HAP-1 (cell line): ENCODE measurements around the gene CAAP1.

ENCODE experiments used
- DNase-seq, 2 experiments: peaks; one replicate each; pipeline ENCODE4 v3.0.0-alpha.2; 2016 to 2020; ENCODE audit warnings: low spot score in 2 of 2
- H3K27me3 ChIP-seq: fragments of 250-450 bp; sonication (Bioruptor Pico); 2 replicates; pipeline ENCODE4 v1.5.1; 2020; ENCODE audit warnings: low read depth, mild to moderate bottlenecking, moderate library complexity
- H3K36me3 ChIP-seq: fragments of 250-450 bp; sonication (Bioruptor Pico); replicated peaks from 2 replicates; pipeline ENCODE4 v1.5.1; 2020; ENCODE audit warnings: mild to moderate bottlenecking
- H3K4me1 ChIP-seq: fragments of 250-450 bp; sonication (Bioruptor Pico); 2 replicates; pipeline ENCODE4 v1.5.1; 2020; ENCODE audit warnings: mild to moderate bottlenecking
- H3K4me3 ChIP-seq: fragments of 250-450 bp; sonication (Bioruptor Pico); 2 replicates; pipeline ENCODE4 v1.5.1; 2020; ENCODE audit warnings: mild to moderate bottlenecking, moderate library complexity
- H3K9me3 ChIP-seq: fragments of 250-450 bp; sonication (Bioruptor Pico); 2 replicates; pipeline ENCODE4 v1.5.1; 2020; ENCODE audit warnings: mild to moderate bottlenecking, moderate library complexity
- in situ Hi-C: fragments of 300-500 bp; cut with MboI; formaldehyde crosslinking; loops from 3 replicates; pipeline ENCODE4 v1.14.3; 2020; ENCODE audit warnings: low sequenced_read_pairs, inconsistent platforms, mixed read lengths

Gene CAAP1

DNA sequence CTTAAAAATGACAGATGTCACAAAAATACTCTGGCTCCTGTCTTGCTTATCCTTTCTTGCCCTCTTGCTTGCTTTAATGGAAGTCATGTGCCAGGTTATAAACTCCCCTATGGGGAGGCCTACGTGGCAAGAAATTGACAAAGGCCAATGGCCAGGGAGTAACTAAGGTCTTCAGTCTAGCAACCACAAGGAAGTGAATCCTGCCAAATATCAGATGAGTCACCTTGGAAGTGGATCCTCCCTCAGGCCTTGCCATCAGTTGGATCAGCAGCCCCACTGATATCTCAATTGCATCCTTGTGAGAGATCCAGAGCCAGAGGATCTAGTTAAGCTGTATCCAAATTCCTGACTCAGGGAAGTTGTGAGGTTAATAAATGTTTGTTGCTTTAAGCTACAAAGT lies 82.8 kb downstream of the CAAP1 start:
- H3K4me3 ChIP-seq, result no peak overlapping the region
- no peaks in the 10 kb centered on the region for H3K36me3 ChIP-seq
- no peak for DNase-seq
- no peaks in the 10 kb centered on the region for H3K9me3 ChIP-seq
- no peaks in the 10 kb centered on the region for H3K27me3 ChIP-seq
- H3K4me1 ChIP-seq, result no peaks in the 10 kb centered on the region
- in situ Hi-C loops, result no loop called here

DNA sequence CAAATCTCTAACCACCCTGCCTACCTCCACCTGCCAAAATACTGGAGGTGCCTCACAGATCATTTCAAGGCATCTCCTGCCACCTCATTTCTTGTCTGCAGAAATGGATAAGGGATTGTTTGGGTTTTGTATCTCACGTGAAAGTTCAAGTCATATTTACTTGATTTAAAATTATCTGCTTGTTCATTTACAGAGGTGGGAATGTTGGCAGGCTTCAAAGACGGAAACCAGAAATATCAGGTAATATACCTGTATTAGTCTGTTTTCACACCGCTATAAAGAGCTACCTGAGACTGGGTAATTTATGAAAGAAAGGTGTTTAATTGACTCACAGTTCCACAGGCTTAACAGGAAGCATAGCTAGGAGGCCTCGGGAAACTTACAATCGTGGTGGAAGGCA lies 85.4 kb downstream of the CAAP1 start:
- DNase-seq, result no peak
- no peaks in the 10 kb centered on the region for H3K27me3 ChIP-seq
- H3K9me3 ChIP-seq, result no peaks in the 10 kb centered on the region
- no peak overlapping the region for H3K4me3 ChIP-seq
- peaks cover 10% of the 10 kb centered on the region for H3K4me1 ChIP-seq
- no peaks in the 10 kb centered on the region for H3K36me3 ChIP-seq
- in situ Hi-C loops, result no loop called here

- Histone ChIP-seq H3K9me3 (no peaks in the 10 kb centered on the region), H3K4me3 (no peak overlapping the region), H3K27me3 (no peaks in the 10 kb centered on the region), H3K36me3 (no peaks in the 10 kb centered on the region), H3K4me1 (peaks cover 23% of the 10 kb centered on the region)
- peak in 1 of 2 experiments; percentile 33 for DNase-seq
- in situ Hi-C loops, result no loop called here
These were observed 89.7 kb downstream of the CAAP1 start for GRCh38 chr9:26802921-26803320.

DNA sequence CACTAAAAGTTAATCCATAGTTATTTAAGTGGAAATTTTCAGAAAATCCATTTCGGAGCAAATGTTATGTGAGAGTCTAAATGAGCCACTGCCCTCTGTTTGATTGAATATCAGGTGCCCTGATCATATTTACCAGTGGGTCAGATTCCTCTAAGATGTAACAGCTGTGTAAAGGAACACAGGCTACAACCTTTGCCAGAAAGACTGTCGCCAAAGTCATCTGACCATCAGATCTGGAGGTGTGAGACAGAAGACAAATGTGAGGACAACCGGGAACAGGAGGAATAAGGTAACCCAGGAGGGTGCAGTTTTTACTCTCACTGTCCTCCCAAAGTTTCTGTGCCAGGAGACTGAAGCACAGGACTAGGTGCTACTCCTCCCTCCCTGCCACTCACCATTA lies 90.8 kb downstream of the CAAP1 start:
- Histone ChIP-seq H3K4me1 (peaks cover 23% of the 10 kb centered on the region), H3K27me3 (no peaks in the 10 kb centered on the region), H3K9me3 (no peaks in the 10 kb centered on the region), H3K4me3 (no peak overlapping the region), H3K36me3 (no peaks in the 10 kb centered on the region)
- no peak for DNase-seq
- in situ Hi-C loops, result no loop called here

DNA sequence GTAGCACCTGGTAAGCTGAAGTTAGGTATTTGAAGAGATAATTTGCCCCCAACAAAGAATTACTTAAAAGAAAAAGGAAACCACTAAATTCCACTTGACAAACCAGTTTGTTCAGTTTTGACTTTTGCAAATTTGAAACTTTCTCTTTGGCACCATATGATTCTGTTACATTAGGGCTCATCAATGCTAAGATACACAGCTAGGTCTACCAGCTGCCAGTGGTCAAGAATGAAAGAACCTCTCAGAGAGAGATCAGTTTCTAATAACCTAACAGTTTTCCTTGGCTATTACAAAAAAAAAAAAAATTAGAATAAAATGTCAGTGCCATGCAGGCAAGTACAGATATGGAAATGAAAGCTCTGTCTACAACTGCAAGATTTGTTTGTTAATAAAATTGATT lies 92.3 kb downstream of the CAAP1 start:
- H3K4me3 ChIP-seq, result no peak overlapping the region
- in situ Hi-C loops, result no loop called here
- DNase-seq, result no peak
- H3K9me3 ChIP-seq, result no peaks in the 10 kb centered on the region
- peaks cover 23% of the 10 kb centered on the region for H3K4me1 ChIP-seq
- H3K27me3 ChIP-seq, result no peaks in the 10 kb centered on the region
- no peaks in the 10 kb centered on the region for H3K36me3 ChIP-seq

GRCh38 chr9:26791274-26791673 lies 101.3 kb downstream of the CAAP1 start:
- H3K27me3 ChIP-seq, result no peaks in the 10 kb centered on the region
- H3K4me3 ChIP-seq, result no peak overlapping the region
- no peak for DNase-seq
- H3K36me3 ChIP-seq, result no peaks in the 10 kb centered on the region
- in situ Hi-C loops, result no loop called here
- no peaks in the 10 kb centered on the region for H3K9me3 ChIP-seq
- peaks cover 11% of the 10 kb centered on the region for H3K4me1 ChIP-seq
